ENCODE data around the gene LHFPL2. TPM values are rescaled to one million over a fixed set of nuclear protein-coding genes. Genes with fewer than 3 reads are reported as not detected.

Gene LHFPL2
- total and polyA plus RNA-seq, 2 of the 4 experiments (the other 2 are of a cell fraction), result 6.5 to 11.3 TPM

DNA sequence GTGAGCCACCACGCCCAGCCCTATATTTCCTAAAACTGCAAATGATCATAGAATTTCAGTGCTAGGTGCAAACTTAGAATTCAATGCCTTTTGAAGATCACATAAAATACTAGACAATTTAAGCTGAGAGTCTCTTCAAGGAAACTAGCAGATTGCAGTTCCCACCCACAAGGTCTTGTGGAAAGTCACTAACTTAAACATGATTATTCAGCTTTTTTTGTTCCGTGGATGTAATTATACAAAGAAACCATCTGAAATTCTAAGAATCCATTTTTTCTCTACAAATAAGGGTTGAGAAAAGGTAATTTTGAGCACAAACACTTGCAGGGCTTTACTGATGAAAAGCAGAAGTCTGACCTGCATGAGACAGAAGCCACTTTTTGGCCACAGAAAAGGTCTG, 4.5 kb upstream of the LHFPL2 start:
- Histone ChIP-seq H3K4ac (ENCODE audit: low read depth, low read length) (no peak overlapping the region), H2AFZ (replicated peaks; ENCODE audit: low read length, poor library complexity) (no peak overlapping the region), H3K56ac (ENCODE audit: extremely low read depth, insufficient read depth, low read length) (no peak overlapping the region), H3K18ac (ENCODE audit: low read depth, low read length) (no peak overlapping the region), H4K20me1 (ENCODE audit: insufficient read depth, low read length) (no peaks in the 10 kb centered on the region), H3K36me3 (ENCODE audit: control insufficient read depth, insufficient read depth, low read length) (no peaks in the 10 kb centered on the region), H3K4me3 (ENCODE audit: insufficient read depth, low read depth, low read length) (no peak overlapping the region), H3K79me1 (ENCODE audit: low read depth in 1 of 2, low read length in 2 of 2) (peaks cover 0 to under 1% of the 10 kb centered on the region in 2 experiments; a peak in 2 of 4 replicates), H3K4me2 (ENCODE audit: low read depth, low read length) (no peak overlapping the region), H3K14ac (replicated peaks; ENCODE audit: low read depth, low read length) (0 out of 2 replicates have a peak overlapping the region, but pooled peaks have one; percentile 37), H3K27ac (ENCODE audit: insufficient read depth, low read length) (no peak overlapping the region), H4K5ac (ENCODE audit: low read depth, low read length) (no peak overlapping the region), H2BK20ac (ENCODE audit: low read depth, low read length) (no peak overlapping the region), H4K91ac (ENCODE audit: insufficient read depth, low read depth, low read length) (no peak overlapping the region), H3K23ac (ENCODE audit: low read depth, low read length) (no peak overlapping the region), H3K9me3 (ENCODE audit: control insufficient read depth, insufficient read depth, low read length) (no peaks in the 10 kb centered on the region), H3K27me3 (ENCODE audit: control insufficient read depth, insufficient read depth, low read length) (no peaks in the 10 kb centered on the region), H3K4me1 (ENCODE audit: control insufficient read depth, insufficient read depth, low read length) (peaks cover 9% of the 10 kb centered on the region), H4K8ac (ENCODE audit: low read depth in 2 of 2, low read length in 2 of 2) (no peak overlapping the region), H3K9ac (ENCODE audit: low read depth, low read length) (no peak overlapping the region), H2BK120ac (ENCODE audit: low read depth, low read length) (no peak overlapping the region), H2AK5ac (ENCODE audit: low read depth, low read length) (no peak overlapping the region), H2BK15ac (ENCODE audit: low read depth, low read length) (no peak overlapping the region), H2AK9ac (replicated peaks; ENCODE audit: low read depth, low read length, poor library complexity) (no peak overlapping the region), H3K9me1 (ENCODE audit: insufficient read depth, low read length) (peaks cover 2% of the 10 kb centered on the region; the same call in 1 of the 2 replicates), H2BK5ac (ENCODE audit: low read depth, low read length, poor library complexity, severe bottlenecking) (no peak overlapping the region)
- DNase-seq (no peak), ATAC-seq (ENCODE audit: low read depth) (no peak)
- dilution Hi-C loops (cut with HindIII; ENCODE audit: low sequenced_read_pairs, unreplicated experiment) (no loop called here), intact Hi-C loops (cut with micrococcal nuclease) (no loop called here), in situ Hi-C loops (cut with MboI; ENCODE audit: low sequenced_read_pairs) (no loop called here)
- no TSS peak for BruUV-seq (replicated peaks)
- POLR2A ChIA-PET (ENCODE audit: unreplicated experiment), result no interaction called here
- no peak for TF ChIP-seq MXI1 (IDR thresholded peaks at IDR 0.05; ENCODE audit: borderline replicate concordance, low read depth, low read length)
- no peak for TF ChIP-seq POLR2A (IDR thresholded peaks at IDR 0.05; ENCODE audit: low read depth, low read length)
- TF ChIP-seq CHD1 (IDR thresholded peaks at IDR 0.05; ENCODE audit: low read depth, low read length), result no peak
- TF ChIP-seq, protein P1, sequence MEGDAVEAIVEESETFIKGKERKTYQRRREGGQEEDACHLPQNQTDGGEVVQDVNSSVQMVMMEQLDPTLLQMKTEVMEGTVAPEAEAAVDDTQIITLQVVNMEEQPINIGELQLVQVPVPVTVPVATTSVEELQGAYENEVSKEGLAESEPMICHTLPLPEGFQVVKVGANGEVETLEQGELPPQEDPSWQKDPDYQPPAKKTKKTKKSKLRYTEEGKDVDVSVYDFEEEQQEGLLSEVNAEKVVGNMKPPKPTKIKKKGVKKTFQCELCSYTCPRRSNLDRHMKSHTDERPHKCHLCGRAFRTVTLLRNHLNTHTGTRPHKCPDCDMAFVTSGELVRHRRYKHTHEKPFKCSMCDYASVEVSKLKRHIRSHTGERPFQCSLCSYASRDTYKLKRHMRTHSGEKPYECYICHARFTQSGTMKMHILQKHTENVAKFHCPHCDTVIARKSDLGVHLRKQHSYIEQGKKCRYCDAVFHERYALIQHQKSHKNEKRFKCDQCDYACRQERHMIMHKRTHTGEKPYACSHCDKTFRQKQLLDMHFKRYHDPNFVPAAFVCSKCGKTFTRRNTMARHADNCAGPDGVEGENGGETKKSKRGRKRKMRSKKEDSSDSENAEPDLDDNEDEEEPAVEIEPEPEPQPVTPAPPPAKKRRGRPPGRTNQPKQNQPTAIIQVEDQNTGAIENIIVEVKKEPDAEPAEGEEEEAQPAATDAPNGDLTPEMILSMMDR (conservative IDR thresholded peaks at IDR 0.05; ENCODE audit: low read depth, low read length), result no peak
- no peak for TF ChIP-seq MAZ (IDR thresholded peaks at IDR 0.05; ENCODE audit: borderline replicate concordance, low read depth, low read length)
- no peak for TF ChIP-seq RCOR1 (IDR thresholded peaks at IDR 0.05; ENCODE audit: insufficient replicate concordance, low read length)
- TF ChIP-seq RAD21 (IDR thresholded peaks at IDR 0.05; ENCODE audit: low read length), result no peak
- no peak for TF ChIP-seq NFE2L2 (IDR thresholded peaks at IDR 0.05; ENCODE audit: low read depth, low read length)
- CTCF ChIA-PET, result no interaction called here
- 100% methylated on average over 1 of the region's 2 CpGs; no CpG with 5 or more reads in 1 of the 2 experiments for WGBS, 2 experiments (ENCODE audit: extremely low coverage in 2 of 2, insufficient read length in 1 of 2)

All from IMR-90 (cell line).